Spleen (tissue), 11 donors: ENCODE results near the gene BYSL. TPM values are rescaled to one million over a fixed set of nuclear protein-coding genes. Genes with fewer than 3 reads are reported as not detected.

Source experiments
- DNase-seq: peaks from one replicate; pipeline ENCODE4 v3.0.0-alpha.2; 2020
- H3K27ac ChIP-seq, 8 donors: fragments of 200-600 bp; sonication (generic) in 7 of 8; 1 replicate in 4 of 8; 2 replicates in 4 of 8; pipeline versions ENCODE4 v1.5.0 to v1.8.0; 2016 to 2021; ENCODE audit warnings: inconsistent platforms in 4 of 8, mild to moderate bottlenecking in 4 of 8, moderate library complexity in 1 of 8
- H3K27me3 ChIP-seq, 7 donors: fragments of 200-600 bp; sonication (generic) in 6 of 7; replicated peaks in 1 of 7; 1 replicate in 4 of 7; 2 replicates in 3 of 7; pipeline versions ENCODE4 v1.5.0 to v1.8.0; 2016 to 2021; ENCODE audit warnings: inconsistent platforms in 3 of 7, mild to moderate bottlenecking in 1 of 7
- H3K36me3 ChIP-seq, 6 donors: fragments of 200-600 bp; sonication (generic) in 5 of 6; 1 replicate in 4 of 6; 2 replicates in 2 of 6; pipeline versions ENCODE4 v1.5.0 to v1.8.0; 2016 to 2021; ENCODE audit warnings: inconsistent platforms in 2 of 6
- H3K4me1 ChIP-seq, 6 donors: fragments of 200-600 bp; sonication (generic) in 5 of 6; 1 replicate in 3 of 6; 2 replicates in 3 of 6; pipeline versions ENCODE4 v1.5.0 to v1.8.0; 2016 to 2021; ENCODE audit warnings: inconsistent platforms in 3 of 6
- H3K4me3 ChIP-seq, 8 donors: fragments of 200-600 bp; sonication (generic) in 7 of 8; 1 replicate in 4 of 8; 2 replicates in 4 of 8; pipeline versions ENCODE4 v1.5.0 to v1.8.0; 2016 to 2021; ENCODE audit warnings: inconsistent platforms in 4 of 8, mild to moderate bottlenecking in 4 of 8, moderate library complexity in 2 of 8
- H3K9me3 ChIP-seq, 8 donors: fragments of 200-600 bp; sonication (generic) in 7 of 8; 1 replicate in 4 of 8; 2 replicates in 4 of 8; pipeline versions ENCODE4 v1.5.0 to v1.8.0; 2016 to 2021; ENCODE audit warnings: inconsistent platforms in 4 of 8
- POLR2A ChIP-seq, 3 donors: fragments of 450-650 bp; IDR thresholded peaks; one replicate each; pipeline ENCODE4 v1.5.1; 2017; ENCODE audit warnings: antibody characterized with exemption in 3 of 3, mild to moderate bottlenecking in 1 of 3
- POLR2AphosphoS5 ChIP-seq, 3 donors: sonication (generic); formaldehyde crosslinking; IDR thresholded peaks; one replicate each; pipeline ENCODE4 v1.5.1; 2017; ENCODE audit warnings: antibody characterized with exemption in 3 of 3
- WGBS, 5 donors: extraction: QIAGEN DNeasy Blood & Tissue Kit in 3 of 5; methylation state at CpG; one replicate each; pipeline versions ENCODE4 v1.1.5 to v1.1.7; 2013 to 2018; 5-methylcytosine and 5-hydroxymethylcytosine counted together
- intact Hi-C: fragments of 100-400 bp; cut with DNase I; formaldehyde crosslinking; loops from one replicate; pipeline ENCODE4 v1.15.0; 2023; ENCODE audit warnings: low total_unique reads
- polyA plus RNA-seq, 3 donors: library from polyadenylated mRNA; stranded (reverse); fragments of 200-250 nt; gene quantifications; one replicate each; pipeline ENCODE4 v1.2.1, GENCODE V29; 2013
- total RNA-seq, 7 donors: library from RNA; depleted of rRNA in 3 of 7; stranded (reverse); fragments of >200 nt in 3 of 7; fragmentation: NEBNext Ultra II Directional in 4 of 7; extraction: Animal tissue kit (Norgen Biotek cat#: 25700) in 4 of 7; gene quantifications; one replicate each; pipeline versions ENCODE4 v1.1.0 to v1.2.1, GENCODE V29; 2016 to 2021
- TF ChIP-seq, protein P1 (sequence below), 11 experiments: fragments of 200-600 bp in 7 of 11; fragments of 450-650 bp in 4 of 11; sonication (generic) in 4 of 11; IDR thresholded peaks in 8 of 11; conservative IDR thresholded peaks in 3 of 11; 1 replicate in 7 of 11; 2 replicates in 4 of 11; pipeline versions ENCODE4 v1.4.0 to v1.8.0; 2016 to 2021; ENCODE audit warnings: antibody characterized with exemption in 11 of 11, inconsistent platforms in 4 of 11, mild to moderate bottlenecking in 1 of 11
- donor health status: healthy with polysubstance abuse.
- donor health status: DM: no; HTN: no; CAD: no; lungs with moderate emphysema.
- donor health status: DM: no; HTN: no; CAD: no.
- donor health status: Bipolar disorder and iron deficiency.
- donor health status: healthy.
- donor health status: DM: no; HTN: no; CAD: no.
- donor health status: DM: yes; HTN: yes; CAD: no.

BYSL gene
- total and polyA plus RNA-seq, 10 donors: 5.9 to 19.7 (median 10.4) TPM

DNA sequence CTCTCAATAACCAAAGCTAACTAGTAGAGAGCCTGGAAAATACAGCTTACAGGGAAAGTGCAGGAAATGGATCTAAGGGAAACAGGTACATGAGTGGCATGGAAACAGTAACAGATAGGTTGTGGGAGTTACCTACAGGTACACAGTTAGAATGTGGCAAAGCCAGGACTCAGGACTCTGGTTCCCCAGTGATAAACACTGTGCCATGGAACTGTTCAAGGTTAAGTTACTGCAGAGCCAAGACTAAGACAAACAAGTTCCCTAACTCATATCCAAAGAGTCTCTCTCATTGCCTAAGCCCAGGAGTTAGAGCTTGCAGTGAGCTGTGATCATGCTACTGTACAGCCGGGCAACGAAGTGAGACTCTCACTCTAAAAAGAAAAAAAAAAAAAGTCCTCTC is 7.0 kb upstream of the BYSL start:
- Histone ChIP-seq H3K4me3 (no peak overlapping the region), H3K27me3 (no peaks in the 10 kb centered on the region), H3K27ac (peak overlapping the region in 1 of 8 donors; percentile 9), H3K4me1 (peaks cover under 1 to 52% (median 19%) of the 10 kb centered on the region in 6 donors), H3K9me3 (no peaks in the 10 kb centered on the region), H3K36me3 (peaks cover 0 to 78% (median 36%) of the 10 kb centered on the region in 6 donors)
- TF ChIP-seq, protein P1, sequence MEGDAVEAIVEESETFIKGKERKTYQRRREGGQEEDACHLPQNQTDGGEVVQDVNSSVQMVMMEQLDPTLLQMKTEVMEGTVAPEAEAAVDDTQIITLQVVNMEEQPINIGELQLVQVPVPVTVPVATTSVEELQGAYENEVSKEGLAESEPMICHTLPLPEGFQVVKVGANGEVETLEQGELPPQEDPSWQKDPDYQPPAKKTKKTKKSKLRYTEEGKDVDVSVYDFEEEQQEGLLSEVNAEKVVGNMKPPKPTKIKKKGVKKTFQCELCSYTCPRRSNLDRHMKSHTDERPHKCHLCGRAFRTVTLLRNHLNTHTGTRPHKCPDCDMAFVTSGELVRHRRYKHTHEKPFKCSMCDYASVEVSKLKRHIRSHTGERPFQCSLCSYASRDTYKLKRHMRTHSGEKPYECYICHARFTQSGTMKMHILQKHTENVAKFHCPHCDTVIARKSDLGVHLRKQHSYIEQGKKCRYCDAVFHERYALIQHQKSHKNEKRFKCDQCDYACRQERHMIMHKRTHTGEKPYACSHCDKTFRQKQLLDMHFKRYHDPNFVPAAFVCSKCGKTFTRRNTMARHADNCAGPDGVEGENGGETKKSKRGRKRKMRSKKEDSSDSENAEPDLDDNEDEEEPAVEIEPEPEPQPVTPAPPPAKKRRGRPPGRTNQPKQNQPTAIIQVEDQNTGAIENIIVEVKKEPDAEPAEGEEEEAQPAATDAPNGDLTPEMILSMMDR (IDR thresholded peaks at IDR 0.05 in 8 of 11, conservative IDR thresholded peaks at IDR 0.05 in 3 of 11): no peak
- TF ChIP-seq POLR2A (IDR thresholded peaks at IDR 0.05) (no peak), POLR2AphosphoS5 (IDR thresholded peaks at IDR 0.05) (no peak)
- WGBS, 5 donors: 80 to 96% (median 89%) methylated on average over 2 of the region's 2 CpGs
- intact Hi-C loops: no loop called here
- DNase-seq: no peak

DNA sequence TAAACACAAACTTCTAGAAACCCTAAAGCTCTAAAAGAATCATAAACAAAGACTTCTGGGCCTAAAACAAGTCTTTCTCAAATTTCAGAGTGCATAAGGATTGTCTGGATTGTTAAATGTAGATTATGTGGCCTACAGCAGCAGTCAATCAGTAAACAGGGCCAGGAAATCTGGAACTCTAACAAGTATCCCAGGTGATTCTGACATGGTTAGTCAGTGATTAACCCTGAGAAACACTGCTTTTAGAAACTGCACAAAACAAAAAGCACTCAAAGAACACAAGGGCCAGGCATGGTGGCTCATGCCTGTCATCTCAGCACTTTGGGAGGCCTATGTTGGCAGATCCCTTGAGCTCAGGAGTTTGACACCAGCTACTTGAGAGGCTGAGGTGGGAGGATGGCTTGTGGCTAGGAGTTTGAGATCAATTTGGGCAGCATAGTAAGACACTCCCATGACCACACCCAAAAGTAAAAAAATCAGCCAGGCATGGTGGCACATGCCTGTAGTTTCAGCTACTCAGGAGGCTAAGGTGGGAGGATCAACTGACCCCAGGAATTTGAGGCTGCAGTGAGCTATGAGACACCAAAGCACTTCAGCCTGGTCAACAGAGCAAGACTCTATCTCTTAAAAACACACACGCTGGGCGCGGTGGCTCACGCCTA is 6.3 kb upstream of the BYSL start:
- Histone ChIP-seq H3K9me3 (no peaks in the 10 kb centered on the region), H3K4me1 (peaks cover 7 to 54% (median 25%) of the 10 kb centered on the region in 6 donors), H3K27ac (peak overlapping the region in 1 of 8 donors; percentile 9), H3K36me3 (peaks cover 0 to 72% (median 35%) of the 10 kb centered on the region in 6 donors), H3K27me3 (no peaks in the 10 kb centered on the region), H3K4me3 (no peak overlapping the region)
- intact Hi-C loops: no loop called here
- no peak for DNase-seq
- 90 to 98% (median 93%) methylated on average over 4 of the region's 4 CpGs for WGBS, 5 donors
- TF ChIP-seq POLR2AphosphoS5 (IDR thresholded peaks at IDR 0.05) (no peak), POLR2A (IDR thresholded peaks at IDR 0.05) (no peak)
- TF ChIP-seq, protein P1 (IDR thresholded peaks at IDR 0.05 in 8 of 11, conservative IDR thresholded peaks at IDR 0.05 in 3 of 11): no peak

DNA sequence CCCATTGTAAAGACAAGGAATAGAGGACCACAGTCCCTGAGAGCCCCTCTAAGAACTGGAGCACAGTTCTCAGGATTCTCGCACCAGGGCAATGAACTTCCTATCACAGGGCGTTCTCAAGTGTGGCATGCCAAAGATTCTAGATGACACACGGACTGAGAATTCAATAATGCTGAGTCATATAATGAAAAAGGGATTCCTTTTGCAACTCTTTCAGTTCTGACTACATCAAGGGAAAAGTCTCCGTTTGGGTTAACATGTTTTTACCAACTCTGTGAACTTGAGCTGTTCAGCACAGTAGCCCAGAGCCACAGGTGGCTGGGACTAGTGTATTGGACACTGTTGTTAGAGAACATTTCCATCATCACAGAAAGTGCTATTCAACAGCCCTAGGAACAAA is 3.8 kb upstream of the BYSL start:
- TF ChIP-seq, protein P1 (IDR thresholded peaks at IDR 0.05 in 8 of 11, conservative IDR thresholded peaks at IDR 0.05 in 3 of 11): no peak
- TF ChIP-seq POLR2AphosphoS5 (IDR thresholded peaks at IDR 0.05): no peak
- TF ChIP-seq POLR2A (IDR thresholded peaks at IDR 0.05): no peak
- Histone ChIP-seq H3K36me3 (peaks cover 0 to 49% (median 34%) of the 10 kb centered on the region in 6 donors), H3K9me3 (no peaks in the 10 kb centered on the region), H3K27ac (peak overlapping the region in 2 of 8 donors; percentile 18 to 27), H3K27me3 (no peaks in the 10 kb centered on the region), H3K4me3 (no peak overlapping the region), H3K4me1 (peaks cover 17 to 74% (median 41%) of the 10 kb centered on the region in 6 donors)
- intact Hi-C loops: no loop called here
- no peak for DNase-seq
- WGBS, 5 donors: 52 to 77% (median 60%) methylated on average over 4 of the region's 4 CpGs

DNA sequence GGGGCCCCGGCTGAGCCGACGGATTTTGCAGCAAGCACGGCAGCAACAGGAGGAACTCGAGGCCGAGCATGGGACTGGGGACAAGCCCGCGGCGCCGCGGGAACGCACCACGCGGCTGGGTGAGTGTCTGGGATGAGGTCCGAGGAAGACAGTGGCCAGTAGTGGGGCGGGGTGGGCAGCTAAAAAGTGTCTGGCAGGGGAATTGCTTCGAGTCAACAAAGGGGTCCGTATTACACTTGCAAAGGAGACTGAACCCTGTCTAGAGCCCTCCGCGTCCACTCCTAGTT is 356 bp downstream of the BYSL start:
- Histone ChIP-seq H3K4me3 (peak overlapping the region; percentile 60 to 89 (median 81)), H3K27ac (peak overlapping the region; percentile 93 to 100 (median 98)), H3K36me3 (peaks cover 0 to 31% (median 6%) of the 10 kb centered on the region in 6 donors), H3K27me3 (no peaks in the 10 kb centered on the region), H3K9me3 (no peaks in the 10 kb centered on the region), H3K4me1 (peaks cover 25 to 83% (median 49%) of the 10 kb centered on the region in 6 donors)
- TF ChIP-seq, protein P1 (IDR thresholded peaks at IDR 0.05 in 8 of 11, conservative IDR thresholded peaks at IDR 0.05 in 3 of 11): no peak
- TF ChIP-seq POLR2A (IDR thresholded peaks at IDR 0.05): no peak
- TF ChIP-seq POLR2AphosphoS5 (IDR thresholded peaks at IDR 0.05): no peak
- intact Hi-C loops: no loop called here
- DNase-seq: no peak
- 0 to 1% (median 0%) methylated on average over 20 of the region's 20 CpGs for WGBS, 5 donors
